HG02970 (cell line): ENCODE data around the gene GDF3.
"Not testable (repeated sequence)": the region's sequence is repeated elsewhere in the genome, so short reads cannot be mapped to it uniquely, and the experiment has no call there.

ENCODE experiments used
- ATAC-seq: cut with Tn5 transposase; IDR thresholded peaks from one replicate; pipeline ENCODE4 v1.9.1; 2021; ENCODE audit warnings: mild to moderate bottlenecking, moderate library complexity, moderate number of reproducible peaks; ENCODE audit not compliant: unreplicated experiment, low FRiP score

The GDF3 gene

DNA sequence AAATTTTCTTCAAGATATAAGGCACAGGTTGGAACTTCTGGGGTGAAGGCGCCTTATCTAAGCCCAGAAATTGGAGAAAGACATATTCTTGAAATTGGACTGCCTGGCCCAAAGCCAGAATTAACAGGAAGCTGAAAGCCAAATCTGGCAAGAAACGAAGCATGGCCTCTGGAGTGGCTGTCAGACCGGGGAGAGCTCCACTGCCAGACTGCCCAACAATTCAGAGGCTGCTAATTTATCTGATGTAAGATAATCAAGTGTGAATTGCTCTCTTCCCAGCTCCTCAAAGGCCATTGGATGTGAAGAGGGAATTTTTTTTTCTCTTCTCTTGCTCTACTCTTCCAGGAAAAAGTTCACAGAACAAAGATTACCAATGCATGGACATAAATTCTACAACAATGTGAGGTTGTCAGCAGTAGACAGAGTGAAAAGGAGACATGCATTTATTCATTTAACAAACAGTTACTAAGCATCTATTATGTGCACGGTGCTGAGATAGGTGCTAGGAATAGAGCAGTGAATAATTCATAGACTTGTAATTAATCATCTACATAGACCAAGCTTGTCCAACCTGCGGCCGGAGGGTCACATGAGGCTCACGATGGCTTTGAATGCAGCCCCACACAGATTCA lies at the start of gene GDF3:
Gene GDF3 (minus strand): TSS at position 210 of the 632 bp plus-strand sequence. CDS start 47 bp downstream, at position 163.
- no peak for ATAC-seq

DNA sequence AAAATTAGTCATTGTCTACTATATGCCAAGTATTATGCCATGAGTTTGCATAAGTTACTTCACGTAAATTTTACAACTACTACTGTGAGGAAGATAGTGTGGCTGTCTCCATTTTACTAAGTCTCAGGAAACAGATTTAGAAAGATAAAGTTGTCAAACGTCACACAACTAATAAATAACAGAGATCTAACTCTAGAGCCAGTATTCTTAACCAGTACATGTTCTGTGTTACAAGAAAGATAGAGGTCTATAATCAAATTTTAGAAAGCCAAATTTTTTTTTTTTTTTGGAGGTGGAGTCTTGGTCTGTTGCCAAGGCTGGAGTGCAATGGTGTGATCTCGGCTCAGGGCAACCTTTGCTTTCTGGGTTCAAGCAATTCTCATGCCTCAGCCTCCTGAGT lies 37.4 kb upstream of the GDF3 start:
- no peak for ATAC-seq

DNA sequence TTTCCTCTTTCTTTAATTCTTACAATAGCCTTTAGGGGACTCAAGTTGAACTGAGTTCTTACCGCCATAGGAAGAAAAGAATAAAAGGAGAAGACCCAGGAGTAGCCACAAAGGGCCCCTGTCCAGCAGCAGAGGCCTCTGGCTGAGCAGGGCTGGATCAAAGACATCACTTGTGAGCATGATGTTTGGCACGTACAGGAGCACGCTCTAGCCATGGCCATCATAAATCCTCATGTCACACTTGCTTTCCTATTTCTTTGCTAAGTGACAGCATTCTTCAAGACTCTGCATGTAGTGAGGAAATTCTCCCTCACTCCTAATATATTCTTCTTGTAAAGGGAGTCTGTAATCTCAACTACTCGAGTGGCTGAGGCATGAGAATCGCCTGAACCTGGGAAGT lies 35.9 kb upstream of the GDF3 start:
- no peak for ATAC-seq

DNA sequence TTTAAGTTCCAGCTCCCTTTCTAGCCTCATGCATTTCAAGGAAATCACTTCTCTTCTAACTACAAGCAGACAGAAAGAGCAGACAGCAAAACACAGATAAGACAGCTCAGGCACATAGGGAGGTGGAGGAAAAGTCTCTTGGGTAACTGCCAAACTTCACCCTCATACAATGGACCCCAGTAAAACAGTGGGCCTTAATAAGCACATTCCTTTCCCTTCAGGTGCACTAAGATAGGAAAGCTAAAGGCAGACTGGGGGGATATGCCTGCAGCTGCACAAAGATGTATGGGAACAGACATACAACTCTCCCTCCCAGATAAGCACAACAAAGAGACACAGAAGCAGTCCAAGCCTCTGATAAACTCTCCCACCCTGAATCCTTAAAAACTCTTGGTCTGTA lies 35.4 kb upstream of the GDF3 start:
- not testable (repeated sequence) for ATAC-seq

DNA sequence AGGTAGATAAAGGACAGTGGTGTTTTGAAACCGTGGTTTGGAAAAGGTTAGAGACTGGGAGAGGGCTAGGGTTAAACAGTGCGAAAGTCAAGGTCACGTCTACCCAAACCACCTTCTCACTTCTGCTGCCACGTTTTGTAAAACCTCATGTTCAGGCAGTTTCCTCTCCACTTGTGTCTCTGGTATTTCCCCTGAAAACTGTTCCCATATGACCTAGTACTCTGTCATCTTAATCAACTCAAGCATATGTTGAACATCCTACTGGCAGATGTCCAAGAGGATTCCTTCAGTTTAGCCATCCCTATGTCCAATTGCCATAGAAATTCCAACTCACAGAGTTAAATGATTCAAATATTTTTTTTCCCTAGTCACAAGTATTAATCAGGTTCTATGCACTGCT lies 34.2 kb upstream of the GDF3 start:
- ATAC-seq = no peak

DNA sequence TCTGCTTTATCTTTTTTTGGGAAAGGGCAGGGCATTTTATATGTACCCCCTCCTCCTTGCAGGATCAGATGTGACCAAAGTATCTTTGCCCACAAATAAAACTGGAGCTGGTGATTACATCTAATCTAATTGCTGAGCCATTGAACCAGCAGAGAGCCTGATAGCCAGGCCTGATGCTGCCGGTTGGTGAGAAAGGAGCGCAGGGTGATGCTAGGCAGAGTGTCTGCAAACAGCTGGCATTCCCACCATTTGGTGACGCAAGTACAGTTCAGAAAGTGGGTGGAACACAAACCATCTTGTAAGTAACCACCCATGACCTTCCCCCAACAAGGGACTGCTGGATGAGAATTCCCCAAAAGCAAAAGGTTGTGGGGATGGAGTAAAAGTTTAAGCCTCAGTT lies 28.4 kb upstream of the GDF3 start:
- ATAC-seq = no peak

DNA sequence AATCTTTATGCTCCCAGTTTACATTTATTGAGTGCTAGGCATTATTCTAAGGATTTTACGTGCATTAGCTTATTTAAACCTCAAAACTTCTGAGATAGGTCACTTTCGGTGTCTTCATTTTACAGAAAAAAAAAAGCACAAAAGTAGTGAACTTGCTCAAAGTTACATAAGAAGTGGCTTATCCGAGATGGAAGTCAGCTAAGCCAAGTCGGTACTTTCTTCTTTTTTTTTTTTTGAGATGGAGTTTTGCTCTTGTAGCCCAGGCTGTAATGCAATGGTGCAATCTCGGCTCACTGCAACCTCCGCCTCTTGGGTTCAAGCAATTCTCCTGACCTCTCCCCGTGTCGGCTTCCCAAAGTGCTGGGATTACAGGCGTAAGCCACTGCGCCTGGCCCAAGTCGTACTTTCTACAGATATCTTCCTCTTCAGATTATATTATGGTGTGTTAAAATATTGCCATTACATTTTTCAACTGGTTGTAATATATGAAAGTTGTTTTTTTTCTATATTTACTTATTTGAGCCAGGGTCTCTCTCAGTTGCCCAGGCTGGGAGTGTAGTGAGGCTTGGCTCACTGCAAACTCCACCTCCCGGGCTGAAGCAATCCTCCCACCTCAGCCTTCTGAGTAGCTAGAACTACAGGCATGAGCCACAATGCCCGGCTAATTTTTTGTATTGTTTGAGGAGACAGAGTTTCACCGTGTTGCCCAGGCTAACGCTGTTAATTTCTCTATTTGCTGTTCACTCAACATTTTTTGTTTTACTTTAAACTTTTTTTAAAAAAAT lies 24.6 kb upstream of the GDF3 start:
- ATAC-seq = no peak

DNA sequence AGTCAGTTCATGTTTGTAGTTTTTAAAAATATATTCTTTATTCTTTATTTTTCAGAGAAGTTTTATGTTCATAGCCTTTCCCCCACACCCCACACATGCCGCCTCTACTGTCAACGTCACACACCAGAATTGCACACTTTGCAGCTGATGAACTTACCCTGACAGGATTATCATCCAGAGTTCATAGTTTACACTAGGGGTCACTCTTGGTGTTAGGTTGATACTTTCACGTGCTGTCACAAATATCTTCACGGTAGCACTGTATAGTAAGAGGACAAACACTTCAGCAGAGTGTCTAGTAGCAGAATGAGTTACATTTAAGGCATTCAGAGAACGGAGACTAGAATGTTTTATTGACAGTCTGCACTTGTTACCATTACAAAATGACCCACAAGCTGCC lies 20.8 kb upstream of the GDF3 start:
- no peak for ATAC-seq

DNA sequence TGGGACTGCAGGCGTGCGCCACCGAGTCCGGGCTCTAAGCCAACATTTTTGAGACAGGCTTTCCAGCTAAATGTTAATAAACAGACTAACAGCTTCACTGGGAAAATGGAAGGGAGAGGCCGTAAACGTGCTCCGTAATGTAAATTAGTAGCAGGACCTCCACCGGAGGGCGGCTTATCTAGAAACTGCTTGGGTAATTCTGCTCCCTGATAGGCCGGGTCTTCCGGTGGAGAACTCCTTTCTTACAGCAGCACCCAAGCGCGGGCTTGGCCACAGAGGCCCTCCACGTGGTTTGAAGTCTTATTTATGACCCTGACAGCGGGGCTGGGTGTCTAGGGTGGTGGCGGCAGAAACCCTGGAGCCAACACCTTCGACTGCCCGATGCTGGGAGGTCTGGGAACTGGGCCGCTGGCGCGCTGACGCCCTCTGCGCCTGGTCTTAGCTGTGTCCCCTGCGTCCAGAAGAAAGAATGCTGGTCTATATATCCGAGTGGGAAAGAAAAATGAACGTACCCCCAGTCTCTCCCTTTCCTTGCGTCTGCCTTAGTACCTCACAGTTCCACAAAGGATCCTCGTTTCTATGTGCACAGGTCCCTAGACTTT lies 17.4 kb upstream of the GDF3 start:
- ATAC-seq = no peak

DNA sequence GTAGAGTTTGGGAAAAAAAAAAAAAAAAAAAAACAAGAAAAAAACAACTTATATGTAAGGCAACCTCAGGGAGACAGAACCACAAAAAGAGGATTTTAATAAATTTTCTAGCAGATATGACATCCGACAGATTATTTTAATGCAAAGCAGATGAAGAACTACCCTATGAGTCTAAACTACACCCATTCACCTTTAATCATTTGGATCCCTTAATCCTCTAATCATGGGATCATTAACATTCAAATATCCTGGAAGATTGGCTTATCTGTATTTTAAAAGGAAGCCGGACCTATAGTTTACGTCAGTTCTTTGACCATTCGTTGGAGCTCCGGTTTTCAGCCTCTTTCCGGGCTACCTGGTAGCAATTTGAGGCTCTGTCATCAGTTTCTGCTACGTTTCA lies 15.6 kb upstream of the GDF3 start, which contains the start of gene DPPA3:
Gene DPPA3 (plus strand): TSS at position 301 of the 400 bp plus-strand sequence. CDS start 138 bp downstream, outside the sequence.
- no peak for ATAC-seq

DNA sequence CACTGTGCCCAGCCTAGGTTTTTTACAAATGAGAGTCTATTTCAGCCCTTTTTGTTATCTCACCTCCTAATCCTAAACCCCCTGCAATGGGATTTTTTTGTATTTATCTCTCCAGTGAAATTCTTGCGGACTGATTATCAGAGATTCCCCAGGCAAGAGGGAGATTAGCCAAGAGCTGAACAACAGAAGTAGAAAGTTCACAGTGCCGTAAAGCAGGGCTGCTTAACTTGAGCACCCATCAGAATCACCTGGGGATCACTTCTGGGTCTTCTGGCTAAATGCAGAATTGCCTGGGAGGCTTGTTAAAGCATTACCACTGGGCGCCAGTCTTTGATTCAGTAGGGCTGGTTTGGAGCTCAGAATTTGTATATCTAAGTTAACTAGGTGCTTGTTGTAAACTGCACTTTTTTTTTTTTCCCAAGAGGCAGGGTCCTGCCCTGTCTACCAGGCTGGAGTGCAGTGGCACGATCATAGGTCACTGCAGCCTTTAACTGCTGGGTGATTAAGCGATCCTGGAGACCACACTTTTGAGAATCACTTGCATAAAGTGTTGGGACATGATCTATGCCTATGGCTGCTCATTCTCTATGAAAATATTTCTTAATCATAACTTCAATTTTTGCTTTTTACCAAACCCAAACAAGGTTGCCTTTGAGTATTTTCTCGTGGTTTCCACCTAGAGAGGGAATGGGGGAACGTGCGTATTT lies 14.5 kb upstream of the GDF3 start:
- no peak for ATAC-seq

DNA sequence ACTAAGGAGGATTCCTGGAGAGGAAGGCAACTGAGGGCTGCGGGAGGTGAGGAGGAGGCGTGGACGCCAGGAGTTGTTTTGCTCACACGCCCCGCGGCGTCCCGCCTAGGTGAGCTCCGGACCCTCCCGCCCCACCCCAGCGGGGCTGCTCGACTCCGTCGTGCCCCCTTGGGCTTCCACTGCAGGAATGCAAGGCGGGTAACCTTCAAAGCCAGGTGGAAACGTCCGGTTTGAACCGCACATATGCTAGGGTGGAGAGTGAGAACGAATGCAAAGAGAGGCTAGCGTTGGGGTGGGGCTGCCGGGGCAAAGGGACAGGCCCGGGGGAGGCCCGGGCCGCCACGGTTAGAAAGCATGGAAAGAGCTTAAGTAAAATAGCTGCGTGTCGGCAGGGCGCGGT lies 10.3 kb upstream of the GDF3 start:
- ATAC-seq = no peak

DNA sequence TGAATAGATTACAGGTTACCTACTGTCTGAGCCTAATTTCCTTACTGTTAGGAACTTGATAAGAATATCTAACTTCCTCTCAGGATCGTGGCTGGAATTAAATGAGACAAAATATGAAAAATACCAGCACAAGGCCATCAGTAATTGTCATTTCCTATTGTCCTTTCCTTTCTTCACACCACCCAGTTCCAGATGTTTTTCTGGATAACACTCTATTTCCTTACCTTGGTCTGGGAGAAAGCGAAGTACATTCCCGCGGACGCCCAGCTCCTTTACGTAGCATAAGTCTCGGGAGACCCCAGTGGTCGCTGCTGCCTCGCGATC lies 376 bp downstream of the GDF3 start:
- ATAC-seq = no peak

DNA sequence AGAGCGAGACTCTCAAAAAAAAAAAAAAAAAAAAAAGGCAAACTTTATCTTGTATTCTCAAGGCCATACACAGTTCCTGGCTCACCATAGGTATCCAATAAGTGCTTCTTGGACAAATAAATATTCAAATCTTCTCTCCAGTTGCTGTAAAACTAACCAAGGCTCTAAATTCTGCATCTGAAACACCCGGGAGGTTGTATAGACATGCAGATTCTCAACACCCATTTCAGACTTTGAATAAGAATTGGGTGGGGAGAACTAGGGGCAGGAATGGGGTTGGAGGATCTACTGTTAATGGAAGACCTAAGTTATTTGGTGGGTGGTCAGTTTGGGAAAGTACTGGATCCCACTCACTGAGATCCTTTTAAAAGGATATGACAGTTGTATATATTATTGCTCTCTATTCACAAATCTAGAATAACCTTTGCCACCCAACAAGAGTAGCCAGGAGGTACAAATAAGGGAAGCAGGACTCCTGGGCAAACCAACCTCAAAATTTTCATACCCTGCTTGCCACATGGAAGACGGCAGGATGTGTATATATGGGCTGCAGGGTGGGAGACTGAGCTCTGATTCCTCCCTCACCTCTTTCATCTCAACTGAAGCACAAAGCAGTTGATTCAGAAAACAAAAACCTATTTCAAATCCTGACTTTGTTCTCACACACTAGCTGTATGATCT lies 879 bp downstream of the GDF3 start:
- ATAC-seq = no peak

DNA sequence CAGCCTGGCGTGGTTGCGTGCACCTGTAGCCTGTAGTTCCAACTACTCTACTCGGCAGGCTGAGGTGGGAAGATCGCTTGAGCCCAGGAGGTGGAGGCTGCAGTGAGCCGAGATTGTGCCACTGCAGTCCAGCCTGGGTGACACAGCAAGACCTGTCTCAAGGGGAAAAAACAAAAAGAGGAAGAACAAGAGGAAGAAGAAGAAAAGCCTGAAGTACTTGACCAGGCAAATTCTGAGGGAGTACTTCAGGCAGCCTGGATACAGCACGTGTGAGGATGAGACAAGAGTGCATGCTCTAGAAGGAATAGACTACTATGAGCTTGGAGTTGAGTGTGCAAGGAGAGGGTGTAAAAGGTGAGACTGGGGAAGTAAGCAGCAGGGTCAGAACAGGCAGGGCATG lies 1.8 kb downstream of the GDF3 start:
- no peak for ATAC-seq

DNA sequence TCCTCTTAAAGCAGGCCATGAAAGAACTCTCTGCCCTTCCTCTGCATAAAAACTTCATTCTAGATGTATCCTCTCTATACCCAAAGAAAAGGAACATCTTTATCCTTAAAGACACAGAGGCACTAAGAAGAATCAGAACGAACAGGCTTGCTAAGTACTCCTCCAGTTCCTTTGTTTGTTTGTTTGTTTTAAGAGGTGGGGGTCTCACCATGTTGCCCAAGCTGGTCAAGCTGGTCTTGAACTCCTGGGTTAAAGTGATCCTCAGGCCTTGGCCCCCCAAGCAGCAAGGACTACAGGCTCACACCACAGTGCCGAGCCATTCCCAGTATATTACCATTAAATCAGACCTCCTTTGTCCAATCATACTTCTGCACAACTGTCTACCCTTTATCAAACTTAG lies 14.0 kb downstream of the GDF3 start:
- no peak for ATAC-seq

DNA sequence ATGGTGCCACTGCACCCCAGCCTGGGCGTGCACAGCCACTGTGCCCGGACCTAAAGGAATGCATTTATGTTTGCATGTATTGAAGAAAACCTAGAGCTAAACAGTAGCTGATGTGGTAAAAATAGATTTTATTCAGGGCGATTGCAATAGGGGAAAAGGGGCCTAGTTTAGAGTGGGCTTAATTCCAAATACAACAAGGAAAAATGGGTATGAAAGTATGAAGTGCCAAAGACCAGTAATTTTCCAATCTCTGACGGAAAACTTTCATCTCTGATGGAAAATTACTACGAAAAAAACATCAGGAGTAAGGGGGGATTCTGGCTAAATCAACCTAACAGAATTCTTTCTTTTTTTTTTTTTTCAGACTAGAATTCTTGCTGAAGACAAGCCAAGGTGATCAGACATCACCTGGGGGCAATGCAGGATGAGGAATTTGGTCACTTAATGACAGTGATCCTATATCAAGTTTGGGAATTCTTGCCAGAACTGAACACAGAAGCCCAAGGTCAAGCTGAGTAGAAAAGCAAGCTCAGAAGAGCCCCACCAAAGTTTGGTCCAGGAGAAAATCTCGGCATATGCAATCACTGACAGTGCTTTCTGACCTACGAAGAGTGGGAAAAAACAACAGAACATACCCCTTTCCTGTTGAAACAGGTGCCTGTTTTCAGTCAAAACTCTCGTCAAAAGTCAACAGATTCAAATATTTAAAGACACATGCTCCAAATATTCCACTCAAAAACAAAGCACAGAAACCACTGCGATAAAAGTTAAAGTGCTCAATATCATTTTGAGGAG lies 16.1 kb downstream of the GDF3 start:
- no peak for ATAC-seq

DNA sequence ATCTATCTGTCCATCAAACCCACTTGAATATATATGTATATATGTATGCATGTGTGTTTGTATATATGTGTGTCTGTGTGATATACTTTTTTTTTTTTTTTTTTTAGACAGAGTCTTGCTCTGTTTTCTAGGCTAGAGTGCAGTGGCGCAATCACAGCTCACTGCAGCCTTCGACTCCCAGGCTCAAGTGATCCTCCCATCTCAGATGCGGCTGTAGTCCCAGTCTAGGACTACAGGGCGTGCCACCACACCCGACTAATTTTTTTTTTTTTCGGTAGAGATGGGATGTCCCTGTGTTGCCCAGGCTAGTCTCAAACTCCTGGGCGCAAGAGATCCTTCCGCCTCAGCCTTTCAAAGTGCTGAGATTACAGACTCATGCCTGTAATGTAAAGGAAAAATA lies 16.8 kb downstream of the GDF3 start:
- no peak for ATAC-seq

DNA sequence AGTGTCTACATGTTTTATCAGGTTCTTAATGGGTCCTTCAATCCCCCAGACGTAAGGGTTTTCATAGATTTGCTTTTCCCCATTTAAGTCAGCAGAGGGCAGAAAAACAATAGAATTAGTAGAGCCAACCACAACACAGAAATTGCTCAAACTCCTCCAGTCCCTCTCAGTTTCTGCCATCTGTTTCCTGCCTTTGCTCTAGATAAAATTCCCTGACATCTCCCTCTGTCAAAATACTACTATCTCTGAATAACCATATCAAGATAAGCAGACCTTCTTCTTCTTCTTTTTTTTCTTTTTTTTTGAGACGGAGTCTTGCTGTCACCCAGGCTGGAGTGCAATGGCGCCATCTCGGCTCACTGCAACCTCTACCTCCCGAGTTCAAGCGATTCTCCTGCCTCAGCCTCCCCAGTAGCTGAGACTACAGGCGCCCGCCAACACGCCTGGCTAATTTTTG lies 18.1 kb downstream of the GDF3 start:
- ATAC-seq = not testable (repeated sequence)

DNA sequence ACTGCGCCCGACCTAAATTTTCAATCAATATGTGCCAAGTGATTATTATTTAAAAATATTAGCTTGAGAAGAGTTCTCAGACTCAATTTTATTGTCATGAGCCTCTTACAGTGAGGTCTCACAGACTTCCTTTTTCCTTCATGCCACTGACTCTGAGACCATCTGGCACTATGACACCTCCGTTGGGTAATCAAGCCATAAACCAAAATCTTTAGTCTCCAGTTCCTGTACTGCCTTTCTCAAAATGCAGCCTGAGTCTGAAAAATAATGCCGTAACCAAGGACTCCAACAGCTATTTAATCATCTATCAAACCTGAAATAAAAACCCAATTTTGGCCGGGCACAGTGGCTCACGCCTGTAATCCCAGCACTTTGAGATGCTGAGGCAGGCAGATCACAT lies 20.1 kb downstream of the GDF3 start:
- ATAC-seq = not testable (repeated sequence)
